ENCODE results near the gene FOXL2.

- TF ChIP-seq GATA2 (IDR thresholded peaks at IDR 0.05; ENCODE audit: low read depth, low read length) (no peak), GATA3 (IDR thresholded peaks at IDR 0.05; ENCODE audit: low read depth, low read length) (no peak)
These were observed 29.1 kb upstream of the FOXL2 start for GRCh38 chr3:138976047-138976446.
